GM21515 (cell line): Measurements from ENCODE around the gene KCNQ1.

Experiments used
- ATAC-seq: cut with Tn5 transposase; IDR thresholded peaks from one replicate; pipeline ENCODE4 v1.9.1; 2021; ENCODE audit not compliant: unreplicated experiment

Gene KCNQ1

GRCh38 chr11:2842876-2843275, 398.1 kb downstream of the KCNQ1 start:
- ATAC-seq: no peak

DNA sequence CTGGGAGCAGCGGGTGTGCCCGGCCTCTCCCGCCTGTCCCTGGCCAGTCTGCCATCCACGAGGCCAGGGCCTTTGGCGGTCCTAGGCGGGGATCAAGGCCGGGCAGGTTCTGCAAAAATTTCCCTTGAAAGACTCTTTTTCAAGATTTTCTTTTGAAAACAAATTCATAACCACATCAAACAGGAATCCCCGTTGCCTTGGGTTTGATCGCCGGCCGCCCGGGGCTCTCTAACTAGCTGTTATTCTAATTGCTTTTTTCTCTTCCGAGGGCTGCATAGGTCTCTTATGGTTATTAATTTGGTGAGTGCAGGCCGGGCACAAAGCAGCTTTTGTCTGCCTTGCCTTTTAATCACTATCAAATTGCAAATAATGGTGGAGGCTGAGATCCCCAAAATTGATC, 398.7 kb downstream of the KCNQ1 start:
- ATAC-seq: no peak

DNA sequence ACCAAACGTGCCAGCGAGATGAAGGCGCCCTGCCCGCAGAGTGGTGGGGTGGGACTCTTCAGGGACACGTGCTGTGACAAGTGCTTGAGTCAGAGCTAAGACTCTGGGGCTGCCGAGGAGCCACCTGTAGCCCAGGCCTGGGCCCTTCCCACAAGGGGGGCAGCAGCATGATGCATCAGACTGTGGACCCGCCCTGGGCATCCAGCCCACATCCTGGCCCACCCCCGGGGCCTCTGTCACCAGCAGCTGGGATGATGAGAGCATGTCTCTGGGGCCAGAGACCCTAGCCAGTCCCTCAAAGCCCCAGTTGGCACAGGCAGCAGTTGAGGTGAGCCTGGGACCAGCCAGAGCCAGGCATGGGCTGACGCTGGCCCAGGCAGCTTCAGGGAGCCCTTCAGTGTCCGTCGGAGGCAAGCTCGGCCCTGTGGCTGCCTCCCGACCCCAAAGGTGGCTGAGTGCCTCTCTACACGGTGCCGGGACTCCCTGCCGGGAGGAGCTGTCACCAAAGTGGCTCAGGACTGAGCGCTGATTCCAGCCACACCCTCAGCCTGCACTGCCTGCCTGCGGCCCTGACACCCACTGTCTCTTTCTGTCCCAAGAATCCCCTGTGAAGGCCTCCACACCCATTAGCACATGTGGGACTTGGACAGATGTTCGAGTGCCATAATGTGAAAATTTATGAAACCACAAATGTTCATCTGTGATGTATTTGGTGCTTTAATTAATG, 399.5 kb downstream of the KCNQ1 start:
- no peak for ATAC-seq

- no peak for ATAC-seq
Measured at GRCh38 chr11:2844996-2845395, 400.2 kb downstream of the KCNQ1 start.

DNA sequence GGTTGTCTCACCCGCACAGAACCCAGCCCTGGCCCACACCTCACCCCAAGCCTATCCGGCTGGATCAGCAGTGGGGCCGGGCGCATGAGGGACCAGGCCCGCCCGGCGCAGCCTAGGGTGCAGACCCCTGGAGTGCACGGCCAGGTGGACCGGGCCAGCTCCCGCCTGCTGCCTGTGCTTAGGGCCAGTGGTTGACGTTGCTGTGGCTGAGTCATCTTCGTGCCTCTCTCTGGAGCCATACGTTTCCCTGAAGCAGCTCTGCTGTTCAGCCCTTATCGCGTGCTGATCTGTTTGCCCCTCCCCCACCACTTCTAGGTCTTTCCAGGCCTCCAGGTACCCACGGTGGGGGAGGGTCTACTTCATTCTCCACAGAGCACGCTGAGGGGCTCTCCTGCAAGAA, 401.2 kb downstream of the KCNQ1 start:
- ATAC-seq: no peak

DNA sequence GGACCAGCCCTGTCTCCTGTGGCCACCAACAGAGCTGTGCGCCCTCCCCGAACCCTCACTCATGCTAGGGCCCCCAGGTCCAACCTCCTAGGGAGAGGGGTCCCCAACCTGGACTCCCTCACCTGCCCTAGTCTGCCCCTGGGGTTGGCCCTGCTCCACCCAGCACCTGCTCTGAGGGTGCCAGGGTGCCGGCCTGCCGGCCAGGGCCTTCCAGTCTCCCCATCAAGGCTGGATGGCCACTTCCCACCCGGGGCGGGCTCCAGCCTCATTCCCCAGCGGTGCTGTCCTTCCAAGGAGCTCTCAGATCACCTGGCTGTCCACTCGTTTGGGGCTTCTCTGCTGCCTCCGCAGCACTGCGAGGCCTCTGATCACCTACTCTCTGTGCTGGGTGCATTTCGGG, 401.7 kb downstream of the KCNQ1 start:
- ATAC-seq: no peak

DNA sequence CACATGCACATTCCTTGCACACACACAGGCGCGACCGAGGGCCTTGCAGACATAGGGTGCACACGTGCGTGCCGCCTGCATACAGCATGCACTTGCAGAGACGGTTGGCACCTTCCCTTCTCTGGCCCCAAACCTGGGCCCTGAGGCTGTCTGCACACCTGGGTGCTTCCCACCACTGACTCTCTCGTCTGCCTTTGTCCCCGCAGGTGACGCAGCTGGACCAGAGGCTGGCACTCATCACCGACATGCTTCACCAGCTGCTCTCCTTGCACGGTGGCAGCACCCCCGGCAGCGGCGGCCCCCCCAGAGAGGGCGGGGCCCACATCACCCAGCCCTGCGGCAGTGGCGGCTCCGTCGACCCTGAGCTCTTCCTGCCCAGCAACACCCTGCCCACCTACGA, 402.8 kb downstream of the KCNQ1 start:
- ATAC-seq: no peak

DNA sequence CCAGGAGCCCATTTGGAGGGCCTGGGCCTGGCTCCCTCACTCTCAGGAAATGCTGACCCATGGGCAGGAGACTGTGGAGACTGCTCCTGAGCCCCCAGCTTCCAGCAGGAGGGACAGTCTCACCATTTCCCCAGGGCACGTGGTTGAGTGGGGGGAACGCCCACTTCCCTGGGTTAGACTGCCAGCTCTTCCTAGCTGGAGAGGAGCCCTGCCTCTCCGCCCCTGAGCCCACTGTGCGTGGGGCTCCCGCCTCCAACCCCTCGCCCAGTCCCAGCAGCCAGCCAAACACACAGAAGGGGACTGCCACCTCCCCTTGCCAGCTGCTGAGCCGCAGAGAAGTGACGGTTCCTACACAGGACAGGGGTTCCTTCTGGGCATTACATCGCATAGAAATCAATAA, 403.7 kb downstream of the KCNQ1 start:
- no peak for ATAC-seq

GRCh38 chr11:2849994-2850770, 405.4 kb downstream of the KCNQ1 start:
- ATAC-seq: no peak

DNA sequence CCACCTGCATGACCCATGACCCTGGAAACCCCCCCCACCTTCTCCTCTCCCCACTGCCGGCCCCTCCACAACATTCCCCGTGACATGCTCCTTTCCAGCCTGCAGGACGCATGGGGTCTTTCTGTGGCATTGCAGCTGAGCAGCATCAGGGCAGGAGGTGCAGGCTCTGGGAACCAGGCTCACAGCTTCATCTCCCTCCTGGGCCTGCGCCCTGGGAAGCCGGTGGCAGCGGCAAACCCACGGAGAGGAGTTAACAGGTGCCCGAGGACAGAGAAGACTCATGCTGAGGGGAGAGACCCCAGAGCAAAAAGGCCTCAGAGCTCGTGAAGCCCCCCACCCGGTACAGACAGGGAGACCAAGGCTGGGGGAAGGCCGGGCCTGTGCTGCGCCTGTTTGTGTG, 408.6 kb downstream of the KCNQ1 start:
- ATAC-seq: no peak

DNA sequence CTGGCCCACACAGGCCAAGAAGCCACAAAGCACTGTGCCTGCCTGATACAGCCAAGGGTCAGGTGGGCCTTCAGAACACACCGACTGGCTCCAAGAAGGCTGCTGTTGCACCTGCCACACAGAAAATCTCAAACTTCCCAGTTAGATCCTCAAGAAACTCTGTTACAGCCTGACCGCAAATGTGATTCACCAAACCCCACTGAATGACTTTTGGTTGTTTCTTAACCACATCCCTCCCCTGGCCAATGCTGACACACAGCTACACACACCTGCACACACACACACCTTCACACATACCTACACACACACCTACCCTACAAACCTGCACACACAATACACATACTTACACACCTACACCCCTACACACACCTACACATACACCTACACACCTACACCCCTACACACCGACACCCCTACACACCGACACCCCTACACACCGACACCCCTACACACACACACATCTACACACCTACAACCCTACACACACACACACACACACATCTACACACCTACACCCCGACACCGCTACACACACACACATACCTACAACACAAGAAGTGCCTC, 409.3 kb downstream of the KCNQ1 start:
- no peak for ATAC-seq

- no peak for ATAC-seq
Measured at GRCh38 chr11:2855162-2855561, 410.4 kb downstream of the KCNQ1 start.

- ATAC-seq: no peak
Measured at GRCh38 chr11:2857276-2857675, 412.5 kb downstream of the KCNQ1 start.

DNA sequence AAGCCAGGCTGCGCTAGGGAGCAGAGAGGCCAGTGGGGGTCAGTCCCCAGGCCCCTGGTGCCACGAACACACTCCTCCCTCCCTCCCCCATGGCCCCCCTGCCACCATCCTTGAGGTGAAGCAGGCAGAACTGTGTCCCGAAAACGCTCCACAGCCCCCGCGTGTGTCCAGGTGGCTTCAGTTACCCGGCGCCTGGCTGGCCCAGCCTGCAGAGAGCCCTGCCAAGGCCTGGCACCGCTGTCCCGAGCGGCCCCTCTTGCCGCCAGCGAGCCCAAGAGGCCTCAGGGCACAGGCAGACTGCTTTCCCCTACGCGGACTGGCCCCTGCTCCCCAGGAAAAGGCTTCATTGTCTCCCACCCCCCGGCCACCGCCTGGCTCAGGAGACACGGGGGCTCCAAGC, 413.1 kb downstream of the KCNQ1 start:
- ATAC-seq: no peak

DNA sequence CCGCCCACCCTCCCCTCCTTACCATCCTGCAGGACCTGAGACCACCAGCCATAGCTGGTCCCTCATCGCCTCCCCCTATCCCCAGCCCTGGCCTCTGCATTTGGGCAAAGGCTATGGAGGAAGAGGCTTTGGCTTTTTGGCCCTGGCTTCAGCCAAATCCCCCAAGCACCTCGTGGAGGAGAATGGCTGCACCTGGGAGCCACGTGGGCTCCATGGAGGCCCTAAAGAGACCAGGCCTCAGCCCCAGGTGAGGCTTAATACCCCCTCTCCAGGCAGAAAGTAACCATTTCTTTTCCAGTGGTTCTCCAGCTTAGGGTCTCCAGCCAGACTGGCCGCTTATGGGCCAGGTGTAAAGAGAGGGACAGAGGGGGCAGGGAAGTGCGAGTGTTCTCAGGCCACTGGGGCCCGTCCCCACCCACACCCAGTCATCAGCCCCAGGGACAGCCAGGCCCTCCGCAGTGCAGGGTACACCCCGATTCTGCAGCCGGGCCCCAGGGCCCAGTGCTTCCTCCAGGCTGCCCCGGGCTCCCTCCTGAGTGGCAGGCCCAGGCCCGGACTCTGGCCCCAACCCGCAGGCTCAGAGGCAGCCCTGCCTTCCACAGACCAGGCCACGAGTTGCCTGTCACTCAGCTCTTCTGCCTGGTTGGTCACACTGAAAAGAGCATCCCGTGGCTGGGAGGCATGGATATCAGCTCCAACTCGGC, 414.3 kb downstream of the KCNQ1 start:
- no peak for ATAC-seq

GRCh38 chr11:2859699-2860037, 414.9 kb downstream of the KCNQ1 start:
- no peak for ATAC-seq

- ATAC-seq: no peak
Measured at GRCh38 chr11:2860636-2861035, 415.8 kb downstream of the KCNQ1 start.

DNA sequence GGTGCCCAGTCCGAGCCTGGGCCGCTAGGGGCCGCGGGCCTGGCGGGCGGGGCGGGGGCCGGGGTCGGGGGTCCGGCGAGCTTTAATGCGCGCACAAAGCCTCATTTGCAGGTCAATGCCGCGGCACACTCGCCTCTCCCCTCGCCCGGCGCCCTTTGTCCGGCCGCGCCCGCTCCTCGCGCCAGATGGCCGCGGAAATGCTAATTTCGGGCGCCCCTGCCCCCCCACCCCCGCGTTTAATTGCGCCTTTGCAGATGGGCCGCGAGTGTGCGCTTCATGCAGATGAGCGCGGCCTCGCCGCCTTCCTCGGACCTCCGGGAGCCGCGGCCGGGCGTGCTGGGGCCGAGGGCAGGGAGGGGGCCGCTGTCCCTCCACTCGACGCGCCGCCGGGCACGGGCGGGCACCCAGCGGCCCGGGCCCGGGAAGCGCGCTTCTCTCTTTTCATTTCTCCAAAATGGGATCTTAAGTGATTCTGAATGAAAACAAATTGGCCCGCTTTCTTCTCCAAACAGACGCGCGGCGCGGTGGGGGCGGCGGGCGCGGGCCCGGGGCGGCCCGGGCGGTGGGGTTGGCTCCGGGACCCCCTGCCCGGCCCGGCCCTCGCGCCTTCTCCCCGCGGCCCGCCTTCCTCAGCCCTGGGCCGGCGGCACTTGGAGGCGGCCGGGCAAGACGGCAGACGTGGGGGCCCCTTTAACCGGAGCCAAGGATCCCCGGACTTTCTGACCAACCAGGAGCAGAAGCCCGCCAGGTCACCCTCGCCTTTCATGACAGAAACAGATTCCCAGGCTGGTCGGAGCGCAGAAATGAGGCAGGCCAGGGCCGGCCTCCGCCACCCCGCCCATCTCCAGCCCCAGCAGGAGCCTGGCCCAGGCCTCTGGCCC, 417.8 kb downstream of the KCNQ1 start:
- ATAC-seq: no peak

- ATAC-seq: no peak
Measured at GRCh38 chr11:2863276-2863618, 418.4 kb downstream of the KCNQ1 start.

- ATAC-seq: no peak
Measured at GRCh38 chr11:2864901-2865300, 420.1 kb downstream of the KCNQ1 start.
